Breast epithelium (tissue), 3 donors: ENCODE measurements around the gene NEUROD6.

Experiments
- CTCF ChIP-seq, 3 donors: fragments of 450-650 bp; IDR thresholded peaks; one replicate each; pipeline ENCODE4 v1.5.1; 2016 to 2017; ENCODE audit warnings: antibody characterized with exemption in 3 of 3, mild to moderate bottlenecking in 3 of 3, moderate library complexity in 3 of 3
- POLR2A ChIP-seq: fragments of 450-650 bp; IDR thresholded peaks from one replicate; pipeline ENCODE4 v1.6.1; 2016; ENCODE audit warnings: antibody characterized with exemption, mild to moderate bottlenecking, moderate library complexity
- POLR2AphosphoS5 ChIP-seq, 3 donors: sonication (generic); formaldehyde crosslinking; IDR thresholded peaks; one replicate each; pipeline ENCODE4 v1.6.1; 2017; ENCODE audit warnings: antibody characterized with exemption in 3 of 3

- TF ChIP-seq CTCF (IDR thresholded peaks at IDR 0.05) = no peak
- no peak for TF ChIP-seq POLR2A
- TF ChIP-seq POLR2AphosphoS5 (IDR thresholded peaks at IDR 0.05) = no peak
These were observed 3.4 kb downstream of the NEUROD6 start for GRCh38 chr7:31337002-31337565.
